GM12878 (cell line): ENCODE data around the gene OR5D16. TPM values are rescaled to one million over a fixed set of nuclear protein-coding genes. Genes with fewer than 3 reads are reported as not detected.

Experiments
- ATAC-seq: fragments of 200-7000 bp; cut with Tn5 transposase; 3 replicates; pipeline ENCODE4 v1.9.1; 2020; ENCODE audit warnings: mild to moderate bottlenecking, moderate library complexity
- BruUV-seq: library from RNA; stranded (reverse); fragments of 400-500 nt; replicated peaks from 2 replicates; lab custom pipeline; 2021; lab: Mats Ljungman, UMichigan
- CTCF ChIA-PET: fragments of 300-600 bp; sonication (Branson Sonifier 250); formaldehyde crosslinking; extraction: SDS; loops from one replicate; lab custom pipeline; 2021; ENCODE audit warnings: inconsistent platforms; lab: Yijun Ruan, JAX
- POLR2A ChIA-PET: fragments of 350-600 bp; formaldehyde crosslinking; extraction: SDS; loops from one replicate; lab custom pipeline; 2021; ENCODE audit warnings: inconsistent platforms; lab: Charles Lee
- RAD21 ChIA-PET: fragments of 300-600 bp; sonication (Branson Sonifier 250); formaldehyde crosslinking; loops from one replicate; lab custom pipeline; 2023; ENCODE audit warnings: antibody characterized with exemption; ENCODE audit not compliant: unreplicated experiment; lab: Charles Lee
- SMC1A ChIA-PET: fragments of 300-600 bp; sonication (Branson Sonifier 250); formaldehyde crosslinking; loops from one replicate; lab custom pipeline; 2023; ENCODE audit not compliant: unreplicated experiment, uncharacterized antibody; lab: Charles Lee
- DNase-seq: peaks from one replicate; pipeline ENCODE4 v3.0.0-alpha.2; 2011; ENCODE audit warnings: low read depth, low spot score
- FAIRE-seq: peaks from 3 replicates; lab custom pipeline; 2011; peaks lifted over from hg19 to GRCh38; lab: Jason Lieb, UNC
- H2AFZ ChIP-seq: 2 replicates; pipeline ENCODE4 v1.6.0; 2011; ENCODE audit warnings: low read depth, low read length, control low read depth; ENCODE audit not compliant: control insufficient read depth
- H3K27ac ChIP-seq: 2 replicates; pipeline ENCODE4 v1.5.1; 2011; ENCODE audit warnings: control low read depth; ENCODE audit not compliant: control insufficient read depth, insufficient read depth
- H3K27me3 ChIP-seq, 2 experiments: replicated peaks in 1 of 2; 2 replicates each; pipeline versions ENCODE4 v1.6.0 to v1.6.1; 2011; ENCODE audit warnings: low read length in 1 of 2; ENCODE audit not compliant: control insufficient read depth in 2 of 2, insufficient read depth in 2 of 2
- H3K36me3 ChIP-seq, 2 experiments: 2 replicates each; pipeline ENCODE4 v1.5.1; 2011; ENCODE audit warnings: low read length in 1 of 2; ENCODE audit not compliant: control insufficient read depth in 2 of 2, insufficient read depth in 2 of 2
- H3K4me1 ChIP-seq: 2 replicates; pipeline ENCODE4 v1.6.1; 2011; ENCODE audit warnings: mild to moderate bottlenecking, low read length, moderate library complexity, mixed read lengths; ENCODE audit not compliant: control insufficient read depth, insufficient read depth
- H3K4me2 ChIP-seq: 2 replicates; pipeline ENCODE4 v1.6.0; 2011; ENCODE audit warnings: control low read depth; ENCODE audit not compliant: control insufficient read depth, insufficient read depth
- H3K4me3 ChIP-seq: fragments of 200-600 bp; sonication (generic); 2 replicates; pipeline ENCODE4 v1.5.1; 2016
- H3K79me2 ChIP-seq: 2 replicates; pipeline ENCODE4 v1.6.0; 2011; ENCODE audit warnings: low read length; ENCODE audit not compliant: control insufficient read depth, insufficient read depth
- H3K9ac ChIP-seq: 2 replicates; pipeline ENCODE4 v1.8.0; 2011; ENCODE audit warnings: low read length, control low read depth, mixed read lengths; ENCODE audit not compliant: control insufficient read depth, insufficient read depth
- H3K9me3 ChIP-seq: replicated peaks from 3 replicates; pipeline ENCODE4 v1.5.1; 2011; ENCODE audit warnings: mild to moderate bottlenecking, low read length; ENCODE audit not compliant: control insufficient read depth, insufficient read depth
- H4K20me1 ChIP-seq: 2 replicates; pipeline ENCODE4 v1.6.0; 2011; ENCODE audit not compliant: control insufficient read depth, insufficient read depth
- TBL1XR1 ChIP-seq: IDR thresholded peaks from 2 replicates; pipeline ENCODE4 v1.6.1; 2012; ENCODE audit warnings: low read depth, low read length, improper control_type of control experiment
- WGBS: methylation state at CpG from one replicate; pipeline ENCODE4 v1.1.6; 2016; ENCODE audit warnings: low lambda C conversion rate; ENCODE audit not compliant: insufficient replicate concordance, insufficient coverage; ENCODE audit errors: missing lambda C conversion rate; 5-methylcytosine and 5-hydroxymethylcytosine counted together
- in situ Hi-C: fragments of 300-500 bp; cut with MboI; formaldehyde crosslinking; loops from 9 replicates; pipeline ENCODE4 v1.14.3; 2018; ENCODE audit warnings: mixed read lengths
- intact Hi-C: fragments of 100-400 bp; cut with micrococcal nuclease; formaldehyde crosslinking; loops from one replicate; pipeline ENCODE4 v1.14.2; 2022; ENCODE audit not compliant: unreplicated experiment
- polyA plus RNA-seq, 11 experiments: library from polyadenylated mRNA; depleted of rRNA in 4 of 11; unstranded in 6 of 11; stranded (reverse) in 5 of 11; fragments of >200 nt; fragmentation: Nextera tagmentation in 4 of 11; fragmentation: Illumina TruSeq in 1 of 11; extraction: Ambion mirVana in 4 of 11; extraction: Trizol in 1 of 11; gene quantifications; 1 replicate in 1 of 11; 2 replicates in 10 of 11; pipeline versions ENCODE4 v1.2.1 to v1.2.3, GENCODE V29; 2011 to 2016; ENCODE audit warnings: inconsistent platforms in 2 of 11, missing spikeins in 2 of 11, low read depth in 1 of 11
- total RNA-seq, 4 experiments: library from RNA; depleted of rRNA in 3 of 4; stranded (reverse); fragments of >200 nt in 3 of 4; fragmentation: Illumina TruSeq in 1 of 4; extraction: Trizol in 1 of 4; gene quantifications; 2 replicates each; pipeline versions ENCODE4 v1.2.1 to v1.2.3, GENCODE V29; 2013 to 2021
- TF ChIP-seq, protein P1 (sequence below): fragments of 150-350 bp; IDR thresholded peaks from 2 replicates; pipeline ENCODE4 v1.6.1; 2014; ENCODE audit warnings: mild to moderate bottlenecking, low read depth, low read length
- TF ChIP-seq, protein P2 (sequence below): IDR thresholded peaks from 2 replicates; pipeline ENCODE4 v1.6.1; 2012; ENCODE audit warnings: low read depth, low read length, improper control_type of control experiment
- TF ChIP-seq, protein P3 (sequence below): fragments of 450-650 bp; IDR thresholded peaks from 2 replicates; pipeline ENCODE4 v1.6.1; 2017; ENCODE audit warnings: antibody characterized with exemption, mild to moderate bottlenecking, moderate library complexity
- TF ChIP-seq, protein P4 (sequence below): fragments of 150-350 bp; IDR thresholded peaks from 2 replicates; pipeline ENCODE4 v1.6.1; 2016; ENCODE audit warnings: low read depth, low read length

Gene OR5D16
- total and polyA plus RNA-seq, 10 of the 15 experiments (the other 5 are each of a cell fraction or from before 2014, with no cell fraction given) = not detected

DNA sequence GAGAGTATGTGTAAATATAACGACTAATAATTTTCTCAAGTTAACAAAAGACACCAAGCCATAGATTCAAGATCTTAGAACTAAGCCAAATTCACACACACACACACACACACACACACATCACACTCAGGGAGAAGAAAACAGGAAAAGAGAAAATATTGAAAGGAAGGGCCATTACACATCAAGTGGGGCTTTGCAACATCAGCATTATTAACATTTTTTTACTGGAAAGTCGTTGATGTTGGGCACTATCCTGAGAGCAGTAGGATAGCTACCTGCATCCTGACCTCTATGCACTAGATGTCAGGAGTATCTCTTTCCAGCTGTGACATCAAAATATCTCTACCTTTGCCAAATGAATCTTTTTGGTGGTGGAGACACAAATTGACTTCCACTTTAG lies 8.9 kb downstream of the OR5D16 start:
- no peak overlapping the region for H2AFZ ChIP-seq
- no peak for ATAC-seq
- H3K4me2 ChIP-seq = no peak overlapping the region
- TF ChIP-seq, protein P1, sequence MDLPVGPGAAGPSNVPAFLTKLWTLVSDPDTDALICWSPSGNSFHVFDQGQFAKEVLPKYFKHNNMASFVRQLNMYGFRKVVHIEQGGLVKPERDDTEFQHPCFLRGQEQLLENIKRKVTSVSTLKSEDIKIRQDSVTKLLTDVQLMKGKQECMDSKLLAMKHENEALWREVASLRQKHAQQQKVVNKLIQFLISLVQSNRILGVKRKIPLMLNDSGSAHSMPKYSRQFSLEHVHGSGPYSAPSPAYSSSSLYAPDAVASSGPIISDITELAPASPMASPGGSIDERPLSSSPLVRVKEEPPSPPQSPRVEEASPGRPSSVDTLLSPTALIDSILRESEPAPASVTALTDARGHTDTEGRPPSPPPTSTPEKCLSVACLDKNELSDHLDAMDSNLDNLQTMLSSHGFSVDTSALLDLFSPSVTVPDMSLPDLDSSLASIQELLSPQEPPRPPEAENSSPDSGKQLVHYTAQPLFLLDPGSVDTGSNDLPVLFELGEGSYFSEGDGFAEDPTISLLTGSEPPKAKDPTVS = no peak
- TF ChIP-seq, protein P2, sequence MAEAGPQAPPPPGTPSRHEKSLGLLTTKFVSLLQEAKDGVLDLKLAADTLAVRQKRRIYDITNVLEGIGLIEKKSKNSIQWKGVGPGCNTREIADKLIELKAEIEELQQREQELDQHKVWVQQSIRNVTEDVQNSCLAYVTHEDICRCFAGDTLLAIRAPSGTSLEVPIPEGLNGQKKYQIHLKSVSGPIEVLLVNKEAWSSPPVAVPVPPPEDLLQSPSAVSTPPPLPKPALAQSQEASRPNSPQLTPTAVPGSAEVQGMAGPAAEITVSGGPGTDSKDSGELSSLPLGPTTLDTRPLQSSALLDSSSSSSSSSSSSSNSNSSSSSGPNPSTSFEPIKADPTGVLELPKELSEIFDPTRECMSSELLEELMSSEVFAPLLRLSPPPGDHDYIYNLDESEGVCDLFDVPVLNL = no peak
- TF ChIP-seq, protein P3, sequence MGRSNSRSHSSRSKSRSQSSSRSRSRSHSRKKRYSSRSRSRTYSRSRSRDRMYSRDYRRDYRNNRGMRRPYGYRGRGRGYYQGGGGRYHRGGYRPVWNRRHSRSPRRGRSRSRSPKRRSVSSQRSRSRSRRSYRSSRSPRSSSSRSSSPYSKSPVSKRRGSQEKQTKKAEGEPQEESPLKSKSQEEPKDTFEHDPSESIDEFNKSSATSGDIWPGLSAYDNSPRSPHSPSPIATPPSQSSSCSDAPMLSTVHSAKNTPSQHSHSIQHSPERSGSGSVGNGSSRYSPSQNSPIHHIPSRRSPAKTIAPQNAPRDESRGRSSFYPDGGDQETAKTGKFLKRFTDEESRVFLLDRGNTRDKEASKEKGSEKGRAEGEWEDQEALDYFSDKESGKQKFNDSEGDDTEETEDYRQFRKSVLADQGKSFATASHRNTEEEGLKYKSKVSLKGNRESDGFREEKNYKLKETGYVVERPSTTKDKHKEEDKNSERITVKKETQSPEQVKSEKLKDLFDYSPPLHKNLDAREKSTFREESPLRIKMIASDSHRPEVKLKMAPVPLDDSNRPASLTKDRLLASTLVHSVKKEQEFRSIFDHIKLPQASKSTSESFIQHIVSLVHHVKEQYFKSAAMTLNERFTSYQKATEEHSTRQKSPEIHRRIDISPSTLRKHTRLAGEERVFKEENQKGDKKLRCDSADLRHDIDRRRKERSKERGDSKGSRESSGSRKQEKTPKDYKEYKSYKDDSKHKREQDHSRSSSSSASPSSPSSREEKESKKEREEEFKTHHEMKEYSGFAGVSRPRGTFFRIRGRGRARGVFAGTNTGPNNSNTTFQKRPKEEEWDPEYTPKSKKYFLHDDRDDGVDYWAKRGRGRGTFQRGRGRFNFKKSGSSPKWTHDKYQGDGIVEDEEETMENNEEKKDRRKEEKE = no peak
- TF ChIP-seq, protein P4, sequence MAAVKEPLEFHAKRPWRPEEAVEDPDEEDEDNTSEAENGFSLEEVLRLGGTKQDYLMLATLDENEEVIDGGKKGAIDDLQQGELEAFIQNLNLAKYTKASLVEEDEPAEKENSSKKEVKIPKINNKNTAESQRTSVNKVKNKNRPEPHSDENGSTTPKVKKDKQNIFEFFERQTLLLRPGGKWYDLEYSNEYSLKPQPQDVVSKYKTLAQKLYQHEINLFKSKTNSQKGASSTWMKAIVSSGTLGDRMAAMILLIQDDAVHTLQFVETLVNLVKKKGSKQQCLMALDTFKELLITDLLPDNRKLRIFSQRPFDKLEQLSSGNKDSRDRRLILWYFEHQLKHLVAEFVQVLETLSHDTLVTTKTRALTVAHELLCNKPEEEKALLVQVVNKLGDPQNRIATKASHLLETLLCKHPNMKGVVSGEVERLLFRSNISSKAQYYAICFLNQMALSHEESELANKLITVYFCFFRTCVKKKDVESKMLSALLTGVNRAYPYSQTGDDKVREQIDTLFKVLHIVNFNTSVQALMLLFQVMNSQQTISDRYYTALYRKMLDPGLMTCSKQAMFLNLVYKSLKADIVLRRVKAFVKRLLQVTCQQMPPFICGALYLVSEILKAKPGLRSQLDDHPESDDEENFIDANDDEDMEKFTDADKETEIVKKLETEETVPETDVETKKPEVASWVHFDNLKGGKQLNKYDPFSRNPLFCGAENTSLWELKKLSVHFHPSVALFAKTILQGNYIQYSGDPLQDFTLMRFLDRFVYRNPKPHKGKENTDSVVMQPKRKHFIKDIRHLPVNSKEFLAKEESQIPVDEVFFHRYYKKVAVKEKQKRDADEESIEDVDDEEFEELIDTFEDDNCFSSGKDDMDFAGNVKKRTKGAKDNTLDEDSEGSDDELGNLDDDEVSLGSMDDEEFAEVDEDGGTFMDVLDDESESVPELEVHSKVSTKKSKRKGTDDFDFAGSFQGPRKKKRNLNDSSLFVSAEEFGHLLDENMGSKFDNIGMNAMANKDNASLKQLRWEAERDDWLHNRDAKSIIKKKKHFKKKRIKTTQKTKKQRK = no peak
- no peak for TF ChIP-seq TBL1XR1
- H4K20me1 ChIP-seq = no peaks in the 10 kb centered on the region
- no TSS peak for BruUV-seq
- SMC1A ChIA-PET = interaction anchor here (0.7 to 1.0 kb wide), 2 partner anchors 11 to 31 kb away, joined by 3 read pairs; no protein-coding TSS in a partner anchor
- H3K36me3 ChIP-seq = no peaks in the 10 kb centered on the region
- H3K9ac ChIP-seq = no peak overlapping the region
- no peak for FAIRE-seq
- CTCF ChIA-PET = no interaction called here
- intact Hi-C loops (loop anchor here (10.0 kb wide), 1 partner anchor 47 kb away; no protein-coding TSS in a partner anchor), in situ Hi-C loops (no loop called here)
- POLR2A ChIA-PET = no interaction called here
- H3K4me3 ChIP-seq = no peak overlapping the region
- RAD21 ChIA-PET = no interaction called here
- DNase-seq = no peak
- no peaks in the 10 kb centered on the region for H3K79me2 ChIP-seq
- no peaks in the 10 kb centered on the region for H3K9me3 ChIP-seq
- 0% methylated on average over 2 of the region's 2 CpGs for WGBS
- no peaks in the 10 kb centered on the region for H3K4me1 ChIP-seq
- H3K27ac ChIP-seq = no peak overlapping the region
- no peaks in the 10 kb centered on the region for H3K27me3 ChIP-seq
